Mesenchymal stem cell (in vitro differentiated cells and primary cell): ENCODE results near the gene SLC8A1.

Experiments used
- DNase-seq: peaks from one replicate; pipeline ENCODE4 v3.0.0-alpha.2; 2013
- H2AFZ ChIP-seq: one replicate; pipeline ENCODE4 v1.6.1; 2013; ENCODE audit warnings: low read depth, mild to moderate bottlenecking, control low read depth, inconsistent platforms, low read length, moderate library complexity
- H2AK5ac ChIP-seq: 2 replicates; pipeline ENCODE4 v1.6.1; 2013; ENCODE audit warnings: low read length, moderate library complexity, mild to moderate bottlenecking, inconsistent platforms; ENCODE audit not compliant: severe bottlenecking
- H2BK120ac ChIP-seq: one replicate; pipeline ENCODE4 v1.6.1; 2013; ENCODE audit warnings: low read depth, mild to moderate bottlenecking, inconsistent platforms, low read length, moderate library complexity
- H2BK12ac ChIP-seq, 2 experiments: one replicate each; pipeline ENCODE4 v1.6.1; 2013; ENCODE audit warnings: inconsistent platforms in 2 of 2, low read length in 2 of 2, mild to moderate bottlenecking in 2 of 2, moderate library complexity in 2 of 2, control low read depth in 1 of 2
- H2BK15ac ChIP-seq: one replicate; pipeline ENCODE4 v1.6.1; 2013; ENCODE audit warnings: mild to moderate bottlenecking, low read depth, inconsistent platforms; ENCODE audit not compliant: poor library complexity, severe bottlenecking
- H2BK5ac ChIP-seq: 2 replicates; pipeline ENCODE4 v1.6.1; 2013; ENCODE audit warnings: low read depth, mild to moderate bottlenecking, low read length, control low read depth, inconsistent platforms; ENCODE audit not compliant: poor library complexity, severe bottlenecking
- H3K14ac ChIP-seq, 2 experiments: one replicate each; pipeline ENCODE4 v1.6.1; 2013; ENCODE audit warnings: inconsistent platforms in 2 of 2, low read length in 2 of 2, control low read depth in 1 of 2, mild to moderate bottlenecking in 1 of 2, moderate library complexity in 1 of 2
- H3K18ac ChIP-seq, 2 experiments: one replicate each; pipeline ENCODE4 v1.6.1; 2013; ENCODE audit warnings: inconsistent platforms in 2 of 2, low read length in 2 of 2, control low read depth in 1 of 2, low read depth in 1 of 2, mild to moderate bottlenecking in 1 of 2
- H3K23ac ChIP-seq, 2 experiments: one replicate each; pipeline ENCODE4 v1.6.1; 2013; ENCODE audit warnings: inconsistent platforms in 2 of 2, low read length in 2 of 2, mild to moderate bottlenecking in 2 of 2, moderate library complexity in 2 of 2, control low read depth in 1 of 2
- H3K27ac ChIP-seq: 2 replicates; pipeline ENCODE4 v1.5.1; 2013; ENCODE audit warnings: mild to moderate bottlenecking, moderate library complexity, low read length, control low read depth, inconsistent platforms; ENCODE audit not compliant: poor library complexity, severe bottlenecking
- H3K27me3 ChIP-seq, 2 experiments: 2 replicates each; pipeline versions ENCODE4 v1.6.1 to v1.7.0; 2013; ENCODE audit warnings: low read length in 2 of 2, mild to moderate bottlenecking in 2 of 2, moderate library complexity in 2 of 2, control low read depth in 1 of 2, inconsistent platforms in 1 of 2; ENCODE audit not compliant: control insufficient read depth in 1 of 2, insufficient read depth in 1 of 2
- H3K36me3 ChIP-seq, 2 experiments: 2 replicates each; pipeline versions ENCODE4 v1.6.1 to v1.7.0; 2013; ENCODE audit warnings: low read length in 2 of 2, control low read depth in 1 of 2, inconsistent platforms in 1 of 2, low read depth in 1 of 2, mild to moderate bottlenecking in 1 of 2; ENCODE audit not compliant: insufficient read depth in 2 of 2, control insufficient read depth in 1 of 2
- H3K4ac ChIP-seq, 2 experiments: one replicate each; pipeline ENCODE4 v1.6.1; 2013; ENCODE audit warnings: inconsistent platforms in 2 of 2, low read length in 2 of 2, mild to moderate bottlenecking in 2 of 2, moderate library complexity in 2 of 2, control low read depth in 1 of 2, low read depth in 1 of 2
- H3K4me1 ChIP-seq: 2 replicates; pipeline ENCODE4 v1.6.1; 2013; ENCODE audit warnings: low read depth, low read length, control low read depth; ENCODE audit not compliant: control insufficient read depth, insufficient read depth
- H3K4me2 ChIP-seq: 2 replicates; pipeline ENCODE4 v1.6.1; 2013; ENCODE audit warnings: low read length, mild to moderate bottlenecking, inconsistent platforms; ENCODE audit not compliant: poor library complexity, severe bottlenecking
- H3K4me3 ChIP-seq, 2 experiments: 2 replicates each; pipeline versions ENCODE4 v1.5.1 to v1.7.0; 2013; ENCODE audit warnings: low read length in 2 of 2, mild to moderate bottlenecking in 2 of 2, control low read depth in 1 of 2, low read depth in 1 of 2; ENCODE audit not compliant: insufficient read depth in 1 of 2
- H3K79me1 ChIP-seq: replicated peaks from 2 replicates; pipeline ENCODE4 v1.6.1; 2013; ENCODE audit warnings: mild to moderate bottlenecking, control low read depth, low read length, inconsistent platforms; ENCODE audit not compliant: poor library complexity, severe bottlenecking
- H3K9ac ChIP-seq: 2 replicates; pipeline ENCODE4 v1.7.0; 2013; ENCODE audit warnings: mild to moderate bottlenecking, low read length, moderate library complexity
- H3K9me3 ChIP-seq: 2 replicates; pipeline ENCODE4 v1.7.0; 2013; ENCODE audit warnings: mild to moderate bottlenecking, low read length; ENCODE audit not compliant: control insufficient read depth
- H4K8ac ChIP-seq: one replicate; pipeline ENCODE4 v1.6.1; 2013; ENCODE audit warnings: inconsistent platforms, mild to moderate bottlenecking, low read length, moderate library complexity
- H4K91ac ChIP-seq: one replicate; pipeline ENCODE4 v1.6.1; 2013; ENCODE audit warnings: mild to moderate bottlenecking, low read length, inconsistent platforms
- WGBS: methylation state at CpG from one replicate; pipeline ENCODE4 v1.1.7; 2013; ENCODE audit warnings: mixed read lengths; 5-methylcytosine and 5-hydroxymethylcytosine counted together

The SLC8A1 gene

DNA sequence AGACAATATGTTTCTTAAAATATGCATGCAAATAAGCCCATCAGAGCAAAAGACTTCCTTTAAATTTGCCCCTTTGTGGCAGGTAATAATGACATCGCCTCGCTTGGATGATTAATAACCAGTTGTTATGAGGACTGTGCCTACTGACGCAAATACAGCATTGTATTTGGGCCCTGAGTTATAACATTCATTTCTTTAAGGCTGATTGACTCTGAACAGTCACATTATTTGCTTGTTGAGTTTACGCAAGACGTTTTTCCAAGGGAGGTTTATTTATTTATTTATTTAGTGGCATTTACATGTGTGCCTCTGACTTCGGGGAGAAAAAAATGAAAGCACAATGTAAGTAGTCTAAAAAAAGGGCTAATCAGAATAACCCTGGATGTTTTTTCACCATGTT is 88.3 kb downstream of the SLC8A1 start:
- Histone ChIP-seq H4K8ac (no peak overlapping the region), H2BK15ac (no peak overlapping the region)

DNA sequence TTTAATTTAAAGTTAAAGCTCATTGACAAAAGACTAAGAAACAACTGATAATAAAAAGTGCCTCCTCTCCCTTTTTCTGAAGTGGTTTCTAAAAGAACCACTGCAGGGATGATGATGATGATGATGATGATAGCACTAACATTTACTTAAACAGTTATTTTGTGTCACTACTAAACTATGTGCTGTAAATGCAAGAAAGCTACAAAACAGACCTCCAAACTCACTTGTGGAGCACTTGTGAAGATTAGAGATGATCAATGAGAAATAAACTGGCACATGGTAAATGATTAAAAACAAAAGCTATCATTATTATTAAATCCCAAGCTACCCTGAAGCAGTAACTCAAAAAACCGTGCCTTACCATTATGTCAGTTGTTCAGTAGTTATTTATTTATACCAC is 88.7 kb downstream of the SLC8A1 start:
- H2BK120ac ChIP-seq: no peak overlapping the region
- no peak overlapping the region for H3K4me2 ChIP-seq
- H4K8ac ChIP-seq: no peak overlapping the region
- no peak overlapping the region for H2BK12ac ChIP-seq
- H3K4me1 ChIP-seq: peaks cover 3% of the 10 kb centered on the region
- H3K18ac ChIP-seq: no peak overlapping the region
- no peak overlapping the region for H3K23ac ChIP-seq
- no peak overlapping the region for H2AFZ ChIP-seq
- H2AK5ac ChIP-seq: no peak overlapping the region
- peak overlapping the region; percentile 88 for H3K9ac ChIP-seq
- DNase-seq: no peak
- H3K4ac ChIP-seq: no peak overlapping the region
- H3K14ac ChIP-seq: no peak overlapping the region
- H3K4me3 ChIP-seq: peak overlapping the region in 1 of 2 experiments; percentile 70
- no peaks in the 10 kb centered on the region for H3K9me3 ChIP-seq
- no peak overlapping the region for H3K27ac ChIP-seq
- 100% methylated on average over 1 of the region's 1 CpG for WGBS
- no peaks in the 10 kb centered on the region for H3K36me3 ChIP-seq
- H2BK15ac ChIP-seq: no peak overlapping the region
- peaks cover 7% of the 10 kb centered on the region for H3K79me1 ChIP-seq
- no peaks in the 10 kb centered on the region for H3K27me3 ChIP-seq
- H2BK5ac ChIP-seq: no peak overlapping the region
- H4K91ac ChIP-seq: no peak overlapping the region

More for the DNA sequence above, 88.3 kb downstream of the SLC8A1 start:
- DNase-seq: peak; percentile 48
- no peak overlapping the region for H4K91ac ChIP-seq
- no peaks in the 10 kb centered on the region for H3K9me3 ChIP-seq
- peak overlapping the region; percentile 88 for H3K9ac ChIP-seq
- H2AFZ ChIP-seq: no peak overlapping the region
- no peak overlapping the region for H2AK5ac ChIP-seq
- H2BK12ac ChIP-seq: no peak overlapping the region
- H3K27me3 ChIP-seq: no peaks in the 10 kb centered on the region
- H3K79me1 ChIP-seq: peaks cover 6% of the 10 kb centered on the region
- no peak overlapping the region for H3K18ac ChIP-seq
- peaks cover 3% of the 10 kb centered on the region for H3K4me1 ChIP-seq
- no peak overlapping the region for H3K27ac ChIP-seq
- no peak overlapping the region for H3K14ac ChIP-seq
- H2BK120ac ChIP-seq: no peak overlapping the region
- no peak overlapping the region for H3K23ac ChIP-seq
- H2BK5ac ChIP-seq: no peak overlapping the region
- H3K4ac ChIP-seq: no peak overlapping the region
- 74% methylated on average over 5 of the region's 6 CpGs for WGBS
- H3K4me2 ChIP-seq: peak overlapping the region; percentile 59
- peak overlapping the region in 1 of 2 experiments; percentile 70 for H3K4me3 ChIP-seq
- no peaks in the 10 kb centered on the region for H3K36me3 ChIP-seq

DNA sequence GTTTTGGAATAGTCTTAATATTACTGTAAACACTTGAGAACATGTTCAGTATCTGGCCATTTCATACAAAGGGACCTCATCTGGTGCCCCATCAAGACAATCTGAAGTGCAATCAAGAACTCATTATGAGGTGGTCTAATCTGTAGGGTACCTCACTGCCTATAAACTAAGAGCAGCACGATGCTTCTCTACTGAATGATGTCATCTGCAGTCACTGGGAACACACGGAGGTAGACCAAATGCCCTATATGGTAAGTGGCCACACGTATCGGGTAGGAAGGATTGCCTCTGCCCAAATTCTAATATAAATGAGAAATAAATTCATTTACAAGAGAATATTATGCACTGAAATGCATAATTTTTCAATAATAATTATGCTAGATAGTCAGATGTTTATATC is 90.4 kb downstream of the SLC8A1 start:
- Histone ChIP-seq H3K36me3 (no peaks in the 10 kb centered on the region), H2AK5ac (no peak overlapping the region), H2AFZ (no peak overlapping the region), H3K14ac (no peak overlapping the region), H3K18ac (no peak overlapping the region), H3K4me1 (peaks cover 3% of the 10 kb centered on the region), H3K27ac (no peak overlapping the region), H2BK12ac (no peak overlapping the region), H2BK5ac (no peak overlapping the region), H3K79me1 (peaks cover 5% of the 10 kb centered on the region), H3K27me3 (no peaks in the 10 kb centered on the region), H2BK15ac (no peak overlapping the region), H4K8ac (no peak overlapping the region), H2BK120ac (no peak overlapping the region), H3K23ac (no peak overlapping the region), H4K91ac (no peak overlapping the region), H3K9me3 (no peaks in the 10 kb centered on the region), H3K4me2 (no peak overlapping the region), H3K4ac (no peak overlapping the region), H3K9ac (no peak overlapping the region), H3K4me3 (no peak overlapping the region)
- DNase-seq: no peak
- 97% methylated on average over 2 of the region's 4 CpGs for WGBS

DNA sequence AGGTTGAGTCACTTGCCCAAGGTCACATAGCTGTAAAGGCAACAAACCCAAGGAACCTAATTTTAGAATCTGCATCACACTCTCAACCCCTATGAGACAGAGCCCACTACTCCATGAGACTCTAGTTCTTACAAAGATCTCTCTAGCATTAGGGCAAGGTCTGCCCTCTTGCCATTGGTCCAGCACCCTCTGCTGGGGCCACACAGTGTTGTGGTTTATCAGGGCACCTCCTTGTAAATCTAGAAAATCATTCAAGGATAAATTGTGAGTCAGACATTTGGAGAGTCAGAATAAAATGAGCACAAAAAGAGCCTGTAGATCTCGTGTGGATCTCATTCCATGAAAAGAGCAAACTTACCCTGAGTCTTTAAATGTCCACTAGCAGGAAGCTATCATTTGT is 91.2 kb downstream of the SLC8A1 start:
- Histone ChIP-seq H4K8ac (no peak overlapping the region), H3K4ac (no peak overlapping the region), H3K4me3 (no peak overlapping the region), H4K91ac (no peak overlapping the region), H3K23ac (no peak overlapping the region), H3K18ac (no peak overlapping the region), H3K14ac (no peak overlapping the region), H3K9ac (no peak overlapping the region), H3K79me1 (peaks cover 9% of the 10 kb centered on the region), H3K9me3 (no peaks in the 10 kb centered on the region), H3K4me2 (no peak overlapping the region), H3K36me3 (no peaks in the 10 kb centered on the region), H2BK120ac (no peak overlapping the region), H2BK5ac (no peak overlapping the region), H3K27me3 (no peaks in the 10 kb centered on the region), H3K4me1 (peaks cover 3% of the 10 kb centered on the region), H3K27ac (no peak overlapping the region), H2AFZ (no peak overlapping the region), H2BK15ac (no peak overlapping the region), H2AK5ac (no peak overlapping the region), H2BK12ac (no peak overlapping the region)
- no peak for DNase-seq
- WGBS: 89% methylated on average over 1 of the region's 1 CpG
